ENCODE data around the gene CHGA. TPM values are rescaled to one million over a fixed set of nuclear protein-coding genes. Genes with fewer than 3 reads are reported as not detected.

CHGA gene
- total RNA-seq, 1 experiment from 2014 or later: not detected

GRCh38 chr14:92962831-92963095, 39.8 kb downstream of the CHGA start (continued):
- TF ChIP-seq, protein P1, sequence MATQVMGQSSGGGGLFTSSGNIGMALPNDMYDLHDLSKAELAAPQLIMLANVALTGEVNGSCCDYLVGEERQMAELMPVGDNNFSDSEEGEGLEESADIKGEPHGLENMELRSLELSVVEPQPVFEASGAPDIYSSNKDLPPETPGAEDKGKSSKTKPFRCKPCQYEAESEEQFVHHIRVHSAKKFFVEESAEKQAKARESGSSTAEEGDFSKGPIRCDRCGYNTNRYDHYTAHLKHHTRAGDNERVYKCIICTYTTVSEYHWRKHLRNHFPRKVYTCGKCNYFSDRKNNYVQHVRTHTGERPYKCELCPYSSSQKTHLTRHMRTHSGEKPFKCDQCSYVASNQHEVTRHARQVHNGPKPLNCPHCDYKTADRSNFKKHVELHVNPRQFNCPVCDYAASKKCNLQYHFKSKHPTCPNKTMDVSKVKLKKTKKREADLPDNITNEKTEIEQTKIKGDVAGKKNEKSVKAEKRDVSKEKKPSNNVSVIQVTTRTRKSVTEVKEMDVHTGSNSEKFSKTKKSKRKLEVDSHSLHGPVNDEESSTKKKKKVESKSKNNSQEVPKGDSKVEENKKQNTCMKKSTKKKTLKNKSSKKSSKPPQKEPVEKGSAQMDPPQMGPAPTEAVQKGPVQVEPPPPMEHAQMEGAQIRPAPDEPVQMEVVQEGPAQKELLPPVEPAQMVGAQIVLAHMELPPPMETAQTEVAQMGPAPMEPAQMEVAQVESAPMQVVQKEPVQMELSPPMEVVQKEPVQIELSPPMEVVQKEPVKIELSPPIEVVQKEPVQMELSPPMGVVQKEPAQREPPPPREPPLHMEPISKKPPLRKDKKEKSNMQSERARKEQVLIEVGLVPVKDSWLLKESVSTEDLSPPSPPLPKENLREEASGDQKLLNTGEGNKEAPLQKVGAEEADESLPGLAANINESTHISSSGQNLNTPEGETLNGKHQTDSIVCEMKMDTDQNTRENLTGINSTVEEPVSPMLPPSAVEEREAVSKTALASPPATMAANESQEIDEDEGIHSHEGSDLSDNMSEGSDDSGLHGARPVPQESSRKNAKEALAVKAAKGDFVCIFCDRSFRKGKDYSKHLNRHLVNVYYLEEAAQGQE (IDR thresholded peaks at IDR 0.05; ENCODE audit: low read depth): no peak
- no peak for TF ChIP-seq TCF7L2 (IDR thresholded peaks at IDR 0.05; ENCODE audit: borderline replicate concordance, extremely low read depth, insufficient read depth, insufficient read length)
- no peak for TF ChIP-seq EZH2 (IDR thresholded peaks at IDR 0.05)
- no peak for TF ChIP-seq ELF1 (IDR thresholded peaks at IDR 0.05; ENCODE audit: borderline replicate concordance, low read depth)

GRCh38 chr14:92963301-92964123, 40.6 kb downstream of the CHGA start:
- POLR2A ChIA-PET: no interaction called here
- peak overlapping the region; percentile 18; the same call in 1 of the 2 replicates for H3K4me2 ChIP-seq (ENCODE audit: low read length)

More at GRCh38 chr14:92963301-92964123, 40.6 kb downstream of the CHGA start:
- Histone ChIP-seq H3K27ac (ENCODE audit: low read depth, low read length) (no peak overlapping the region), H3K9me2 (ENCODE audit: insufficient read depth) (no peaks in the 10 kb centered on the region), H4K20me1 (ENCODE audit: insufficient read depth) (no peaks in the 10 kb centered on the region), H2AFZ (ENCODE audit: low read depth, low read length, poor library complexity, severe bottlenecking) (no peak overlapping the region), H3K4me1 (ENCODE audit: control insufficient read depth in 1 of 2, insufficient read depth in 2 of 2, low read length in 2 of 2) (peaks cover 13 to 45% of the 10 kb centered on the region in 2 experiments), H3K4me3 (replicated peaks in 1 of 2; ENCODE audit: low read depth in 1 of 2, low read length in 2 of 2) (no peak overlapping the region), H3K9me3 (ENCODE audit: control insufficient read depth in 1 of 2, insufficient read depth in 1 of 2, low read depth in 1 of 2, low read length in 2 of 2) (no peaks in the 10 kb centered on the region), H3K27me3 (ENCODE audit: insufficient read depth, low read length) (no peaks in the 10 kb centered on the region), H3K79me2 (ENCODE audit: insufficient read depth, low read length) (peaks cover 4% of the 10 kb centered on the region; the same call in 1 of the 2 replicates), H3K9ac (ENCODE audit: low read length) (no peak overlapping the region), H3K36me3 (ENCODE audit: control insufficient read depth in 1 of 2, insufficient read depth in 2 of 2, low read length in 2 of 2) (no peaks in the 10 kb centered on the region; a peak in 1 of 4 replicates)
- BruUV-seq (replicated peaks): no TSS peak
- DNase-seq (ENCODE audit: low read depth, low spot score): no peak
- intact Hi-C loops (cut with micrococcal nuclease): no loop called here
- CTCF ChIA-PET: interaction anchor here (1.8 kb wide), 1 partner anchor 11 kb away, joined by 4 read pairs; no protein-coding TSS in a partner anchor
- no peak for TF ChIP-seq ZFX (IDR thresholded peaks at IDR 0.05)
- TF ChIP-seq, protein P2, sequence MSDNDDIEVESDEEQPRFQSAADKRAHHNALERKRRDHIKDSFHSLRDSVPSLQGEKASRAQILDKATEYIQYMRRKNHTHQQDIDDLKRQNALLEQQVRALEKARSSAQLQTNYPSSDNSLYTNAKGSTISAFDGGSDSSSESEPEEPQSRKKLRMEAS (IDR thresholded peaks at IDR 0.05): no peak
- TF ChIP-seq POLR2AphosphoS5 (IDR thresholded peaks at IDR 0.05; ENCODE audit: low read depth, low read length): no peak
- no peak for TF ChIP-seq ZBTB33 (IDR thresholded peaks at IDR 0.05; ENCODE audit: extremely low read depth, insufficient replicate concordance, low read length)
- RAD21 ChIA-PET (ENCODE audit: low non-redundant PET in 1 of 2, low total read pairs in 2 of 2, uncharacterized antibody in 2 of 2, unreplicated experiment in 2 of 2): no interaction called here
- ATAC-seq: no peak

Data from HCT116 (cell line).